Measurements from ENCODE around the gene SIM2.
"Not testable (repeated sequence)": the region's sequence is repeated elsewhere in the genome, so short reads cannot be mapped to it uniquely, and the experiment has no call there.

SIM2 gene, protein sequence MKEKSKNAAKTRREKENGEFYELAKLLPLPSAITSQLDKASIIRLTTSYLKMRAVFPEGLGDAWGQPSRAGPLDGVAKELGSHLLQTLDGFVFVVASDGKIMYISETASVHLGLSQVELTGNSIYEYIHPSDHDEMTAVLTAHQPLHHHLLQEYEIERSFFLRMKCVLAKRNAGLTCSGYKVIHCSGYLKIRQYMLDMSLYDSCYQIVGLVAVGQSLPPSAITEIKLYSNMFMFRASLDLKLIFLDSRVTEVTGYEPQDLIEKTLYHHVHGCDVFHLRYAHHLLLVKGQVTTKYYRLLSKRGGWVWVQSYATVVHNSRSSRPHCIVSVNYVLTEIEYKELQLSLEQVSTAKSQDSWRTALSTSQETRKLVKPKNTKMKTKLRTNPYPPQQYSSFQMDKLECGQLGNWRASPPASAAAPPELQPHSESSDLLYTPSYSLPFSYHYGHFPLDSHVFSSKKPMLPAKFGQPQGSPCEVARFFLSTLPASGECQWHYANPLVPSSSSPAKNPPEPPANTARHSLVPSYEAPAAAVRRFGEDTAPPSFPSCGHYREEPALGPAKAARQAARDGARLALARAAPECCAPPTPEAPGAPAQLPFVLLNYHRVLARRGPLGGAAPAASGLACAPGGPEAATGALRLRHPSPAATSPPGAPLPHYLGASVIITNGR

DNA sequence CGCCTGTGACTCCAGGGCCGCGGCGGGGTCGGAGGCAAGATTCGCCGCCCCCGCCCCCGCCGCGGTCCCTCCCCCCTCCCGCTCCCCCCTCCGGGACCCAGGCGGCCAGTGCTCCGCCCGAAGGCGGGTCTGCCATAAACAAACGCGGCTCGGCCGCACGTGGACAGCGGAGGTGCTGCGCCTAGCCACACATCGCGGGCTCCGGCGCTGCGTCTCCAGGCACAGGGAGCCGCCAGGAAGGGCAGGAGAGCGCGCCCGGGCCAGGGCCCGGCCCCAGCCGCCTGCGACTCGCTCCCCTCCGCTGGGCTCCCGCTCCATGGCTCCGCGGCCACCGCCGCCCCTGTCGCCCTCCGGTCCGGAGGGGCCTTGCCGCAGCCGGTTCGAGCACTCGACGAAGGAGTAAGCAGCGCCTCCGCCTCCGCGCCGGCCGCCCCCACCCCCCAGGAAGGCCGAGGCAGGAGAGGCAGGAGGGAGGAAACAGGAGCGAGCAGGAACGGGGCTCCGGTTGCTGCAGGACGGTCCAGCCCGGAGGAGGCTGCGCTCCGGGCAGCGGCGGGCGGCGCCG is at the start of gene SIM2:
Gene SIM2, plus strand, starts transcription at position 135 of the 565 bp plus-strand sequence. CDS start 632 bp downstream, outside the sequence.
- no peak for DNase-seq

DNA sequence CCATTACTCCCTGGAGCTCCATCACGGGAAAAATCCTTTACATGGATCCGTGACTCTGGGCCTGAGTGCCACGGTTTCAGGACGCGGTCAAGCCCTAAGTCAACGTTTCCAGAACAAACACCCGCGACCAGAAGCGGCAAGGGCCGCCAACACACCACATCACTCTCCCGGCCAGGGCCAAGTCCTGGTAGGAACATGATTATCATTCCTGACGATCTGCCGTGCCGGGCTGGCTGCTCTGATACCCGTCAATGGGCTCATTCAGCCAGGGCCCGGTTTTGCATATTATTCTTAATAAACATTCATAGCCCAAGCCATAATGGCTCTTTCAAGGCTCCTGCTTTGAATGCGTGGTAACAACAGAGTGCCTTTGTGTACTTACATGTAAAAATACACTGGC is 44.6 kb upstream of the SIM2 start:
- no peak for DNase-seq

DNA sequence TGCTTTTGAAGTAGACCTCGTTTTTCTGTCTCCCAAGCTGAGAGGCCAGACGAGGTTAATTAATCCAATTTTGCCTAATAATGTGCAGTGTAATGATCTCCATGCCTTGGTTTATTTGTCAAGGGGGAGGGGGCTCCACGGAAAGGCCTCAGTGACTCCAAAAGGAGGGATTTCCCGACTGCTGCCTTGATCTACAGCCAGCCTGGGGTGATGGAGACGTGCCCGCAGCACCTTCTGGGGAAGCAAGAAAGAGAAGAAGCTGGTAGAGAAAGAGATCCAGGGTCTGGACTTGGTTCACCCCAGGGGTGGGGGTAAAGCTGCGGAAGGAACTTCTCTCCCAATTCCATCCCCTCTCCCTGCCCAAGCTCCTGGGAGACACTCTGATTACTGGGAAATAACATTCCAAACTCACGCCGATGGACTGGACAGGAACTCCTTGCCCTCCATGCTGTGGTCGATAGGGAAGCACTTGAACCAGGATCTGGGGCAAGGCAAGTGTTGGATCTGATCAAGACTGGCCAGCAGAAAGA is 44.1 kb upstream of the SIM2 start:
- no peak for DNase-seq

DNA sequence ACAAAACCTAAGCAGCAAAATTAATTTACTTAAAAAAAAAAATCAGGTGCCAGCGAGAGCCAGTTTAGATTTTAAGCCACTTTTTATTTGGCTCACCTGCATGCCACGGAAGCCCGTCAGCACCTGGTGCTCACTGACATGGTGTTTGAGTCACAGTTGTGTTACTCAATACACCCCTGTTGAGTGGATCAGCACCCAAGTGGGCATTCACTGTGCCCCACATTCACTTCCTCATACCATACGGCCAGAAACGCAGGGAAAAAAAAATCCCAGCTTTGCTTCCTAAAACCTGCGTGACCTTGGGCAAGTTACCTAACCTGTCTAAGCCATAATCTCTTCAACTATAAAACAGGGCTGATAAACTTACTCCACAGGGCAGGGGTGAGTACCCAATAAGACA is 42.8 kb upstream of the SIM2 start:
- DNase-seq: no peak

DNA sequence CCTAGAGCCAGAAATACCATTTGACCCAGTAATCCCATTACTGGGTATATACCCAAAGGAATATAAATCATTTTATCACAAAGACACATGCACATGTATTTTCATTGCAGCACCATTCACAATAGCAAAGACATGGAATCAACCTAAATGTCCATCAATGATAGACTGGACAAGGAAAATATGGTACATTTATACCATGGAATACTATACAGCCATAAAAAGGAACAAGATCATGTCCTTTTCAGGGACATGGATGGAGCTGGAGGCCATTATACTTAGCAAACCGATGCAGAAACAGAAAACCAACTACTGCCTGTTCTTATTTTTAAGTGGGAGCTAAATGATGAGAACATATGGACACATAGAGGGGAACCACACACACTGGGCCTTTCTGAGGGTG is 41.6 kb upstream of the SIM2 start:
- not testable (repeated sequence) for DNase-seq

DNA sequence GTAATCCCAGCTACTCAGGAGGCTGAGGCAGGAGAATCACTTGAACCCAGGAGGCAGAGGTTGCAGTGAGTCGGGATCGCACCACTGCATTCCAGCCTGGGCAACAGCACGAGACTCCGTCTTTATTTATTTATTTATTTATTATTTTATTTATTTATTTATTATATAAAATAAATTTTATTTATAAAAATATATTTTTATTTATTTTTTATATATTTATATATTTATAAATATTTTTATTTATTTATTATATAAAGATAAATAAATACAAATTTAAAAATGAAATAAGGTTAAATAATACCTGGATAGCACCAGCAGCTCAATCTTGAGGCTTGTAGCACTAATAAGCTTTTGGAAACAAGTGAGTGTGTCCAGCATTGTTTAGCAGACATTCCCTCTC is 40.9 kb upstream of the SIM2 start:
- DNase-seq: no peak

DNA sequence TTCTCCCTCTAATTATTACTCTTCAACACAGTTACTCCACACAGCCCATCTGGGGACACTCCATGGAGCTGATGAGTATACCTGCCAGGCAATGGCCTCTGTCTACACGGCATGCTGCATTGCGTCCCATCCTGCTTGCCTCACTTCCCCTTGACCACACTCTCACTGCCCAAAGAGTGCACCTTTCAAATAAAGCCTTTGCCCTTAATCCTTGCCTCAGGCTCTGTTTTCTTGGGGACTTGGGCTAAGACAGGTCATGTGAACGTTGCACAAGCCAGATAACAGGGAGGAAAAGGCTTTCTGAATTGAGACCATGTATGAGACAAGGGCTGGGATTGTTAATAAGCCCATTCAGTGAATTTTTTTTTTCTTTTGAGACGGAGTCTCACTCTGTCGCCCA is 40.0 kb upstream of the SIM2 start:
- DNase-seq: no peak

DNA sequence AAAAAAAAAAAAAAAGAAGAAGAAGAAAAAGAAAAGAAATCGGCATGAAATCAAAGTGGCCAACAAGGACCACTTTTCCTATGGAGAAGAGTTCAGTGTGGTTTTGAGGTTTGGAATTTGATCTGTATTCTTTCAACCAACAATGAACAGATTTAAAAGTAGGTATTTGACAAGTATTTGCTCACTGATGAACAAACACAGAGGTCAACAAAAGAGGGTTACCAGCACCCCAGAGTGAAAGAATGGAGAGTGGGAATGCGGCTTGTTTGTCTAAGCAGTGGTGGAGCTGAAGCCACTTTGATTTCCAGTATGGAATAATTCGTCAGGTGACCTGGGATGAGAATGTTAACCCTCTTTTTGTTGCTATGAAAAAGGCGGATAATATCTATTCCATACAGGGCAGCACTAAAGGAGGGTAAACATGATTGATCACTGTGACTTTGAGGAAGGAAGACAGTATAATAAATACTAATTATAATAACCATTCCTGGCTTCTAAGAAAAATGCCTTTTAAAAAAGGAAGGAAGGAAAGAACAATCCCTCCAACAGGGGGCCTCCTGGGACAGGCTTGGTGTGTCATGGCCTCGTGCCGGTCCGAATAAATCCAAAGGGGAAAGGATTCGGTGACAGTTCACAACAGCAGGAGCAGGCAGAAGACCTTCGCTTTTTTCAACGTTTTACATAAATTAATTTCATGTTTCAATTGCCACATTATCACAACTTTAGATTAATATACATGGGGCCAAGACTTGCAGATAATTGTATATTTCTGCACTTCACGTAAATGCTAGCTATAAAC is 37.2 kb upstream of the SIM2 start:
- DNase-seq: no peak

DNA sequence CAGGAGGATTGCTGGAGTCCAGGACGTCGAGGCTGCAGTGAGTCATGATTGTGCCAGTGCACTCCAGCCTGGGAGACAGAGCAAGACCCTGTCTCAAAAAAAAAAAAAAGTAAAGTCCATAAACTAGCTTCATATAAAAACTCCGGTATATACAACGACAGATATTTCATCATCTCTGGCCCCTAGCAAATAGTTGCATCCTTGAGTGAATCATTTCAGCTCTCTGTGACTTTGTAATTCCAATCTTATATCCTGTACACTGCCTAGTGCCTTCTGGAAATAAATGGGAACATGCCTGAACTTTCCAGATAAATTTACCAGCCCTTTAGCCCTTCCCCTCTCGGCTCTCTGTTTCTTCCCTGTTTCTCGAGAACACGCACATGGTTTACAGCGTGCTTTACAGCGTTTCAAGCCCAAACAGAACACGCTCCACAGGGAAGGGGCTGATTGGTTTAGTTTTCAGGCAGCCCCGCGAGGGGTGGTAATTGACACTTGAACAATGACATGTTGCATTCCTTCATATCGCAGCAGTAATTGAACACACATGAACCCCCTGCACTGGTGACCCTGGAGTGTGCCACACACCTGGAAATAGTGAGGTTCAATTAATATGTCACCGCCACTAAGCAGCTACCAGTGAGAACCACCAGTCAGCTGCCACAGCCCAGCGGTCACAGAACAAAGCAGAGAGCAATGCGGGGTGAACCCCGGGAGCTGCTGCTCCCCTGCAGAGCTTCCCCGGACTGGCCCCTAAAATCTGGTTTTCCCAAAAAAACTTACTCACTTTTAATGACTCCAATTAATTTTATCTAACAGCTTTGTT is 35.7 kb upstream of the SIM2 start:
- DNase-seq: no peak

DNA sequence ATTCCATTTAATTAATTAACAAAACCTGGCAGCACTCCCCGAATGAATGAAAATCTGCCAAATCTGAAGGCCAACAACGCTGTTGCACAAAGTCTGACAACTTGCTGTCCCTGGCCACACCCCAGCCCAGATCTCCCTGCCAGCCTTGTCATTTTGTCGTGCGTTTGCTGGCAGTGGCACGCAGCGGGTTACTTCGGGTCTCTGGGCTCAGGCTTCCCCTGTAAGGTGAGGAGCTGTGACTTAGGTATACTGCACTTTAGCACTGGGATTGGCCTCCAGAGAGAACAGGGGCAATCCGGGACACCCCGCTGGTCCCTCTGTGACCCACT is 34.3 kb upstream of the SIM2 start:
- DNase-seq: no peak

DNA sequence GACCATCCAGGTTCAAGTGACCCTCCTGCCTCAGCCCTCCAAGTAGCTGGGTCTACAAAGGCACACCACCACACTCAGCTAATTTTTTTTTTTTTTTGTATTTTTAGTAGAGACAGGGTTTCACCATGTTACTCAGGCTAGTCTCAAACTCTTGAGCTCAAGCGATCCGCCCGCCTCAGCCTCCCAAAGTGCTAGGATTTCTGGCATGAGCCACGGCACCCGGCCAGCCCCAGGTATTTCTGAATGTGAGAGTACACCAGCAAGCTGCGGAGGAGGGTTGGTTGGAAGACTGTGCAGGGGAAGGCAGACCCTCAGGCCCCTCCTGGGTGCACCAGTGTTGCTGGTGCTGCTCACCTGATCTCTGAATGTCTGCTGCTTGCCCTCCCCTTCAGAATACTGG is 33.1 kb upstream of the SIM2 start:
- DNase-seq: no peak

DNA sequence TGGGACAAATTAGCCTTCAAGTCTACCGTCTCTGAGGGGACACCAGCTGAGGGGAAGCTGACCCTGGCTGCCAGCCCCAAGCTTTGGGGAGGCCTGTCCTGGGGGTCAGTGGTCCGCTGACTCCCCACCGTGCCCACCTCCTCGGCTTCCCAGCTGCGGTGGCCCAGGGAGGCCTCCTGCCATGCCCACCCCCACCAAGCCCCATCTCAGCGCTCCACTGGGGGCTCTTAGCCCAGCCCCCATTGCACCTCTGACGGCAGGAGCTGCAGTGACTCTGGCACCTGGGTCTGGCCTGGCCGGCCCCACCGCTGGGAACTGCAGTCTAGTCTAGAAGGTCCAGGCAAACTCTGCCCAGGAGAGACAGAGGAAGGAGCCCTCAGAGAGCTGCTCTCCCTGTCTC is 30.2 kb upstream of the SIM2 start:
- DNase-seq: no peak

DNA sequence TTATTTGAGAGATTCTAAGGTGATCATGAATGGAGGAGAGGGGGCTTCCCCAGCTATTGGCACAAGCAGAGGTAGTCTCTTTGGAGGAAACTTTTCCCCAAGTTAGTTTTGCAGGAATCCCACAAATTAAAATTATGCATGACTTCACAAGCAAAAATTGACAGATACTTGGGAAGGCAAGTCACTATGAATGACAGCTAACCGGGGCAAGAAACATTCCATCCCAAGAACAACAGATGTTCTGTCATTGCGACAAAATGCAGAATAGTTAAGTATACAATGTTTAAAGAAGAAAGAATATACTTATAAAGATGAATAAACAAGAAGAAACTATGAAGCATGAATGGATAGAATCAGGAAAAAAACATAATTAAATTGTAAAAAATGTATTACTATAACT is 27.1 kb upstream of the SIM2 start:
- no peak for DNase-seq

DNA sequence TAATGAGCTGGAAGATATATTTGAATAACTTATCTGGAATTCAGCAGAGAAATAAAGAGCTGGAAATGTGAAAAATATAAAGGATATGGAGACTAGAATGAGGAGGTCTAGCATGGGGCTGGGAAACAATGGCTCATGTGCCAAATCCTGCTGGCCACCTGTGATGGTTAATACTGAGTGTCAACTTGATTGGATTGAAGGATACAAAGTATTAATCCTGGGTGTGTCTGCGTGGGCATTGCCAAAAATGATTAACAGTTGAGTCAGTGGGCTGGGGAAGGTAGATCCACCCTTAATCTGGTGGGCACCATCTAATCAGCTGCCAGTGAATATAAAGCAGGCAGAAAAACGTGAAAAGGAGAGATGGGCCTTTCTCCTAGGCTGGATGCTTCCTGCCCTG is 26.6 kb upstream of the SIM2 start:
- not testable (repeated sequence) for DNase-seq

DNA sequence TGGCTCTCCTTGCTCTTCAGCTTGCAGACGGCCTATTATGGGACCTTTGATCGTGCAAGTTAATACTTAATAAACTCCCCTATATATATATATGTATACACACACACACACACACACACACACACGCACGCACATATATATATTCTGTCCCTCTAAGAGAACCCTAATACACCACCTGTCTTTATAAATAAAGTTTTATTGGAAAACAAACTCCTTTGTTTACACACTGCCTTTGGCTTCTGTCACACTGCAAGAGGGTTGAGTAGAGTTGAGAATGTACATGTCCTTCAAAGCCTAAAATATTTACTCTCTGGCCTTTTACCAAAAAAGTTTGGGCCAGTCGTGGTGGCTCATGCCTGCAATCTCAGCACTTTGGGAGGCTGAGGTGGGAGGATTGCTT is 26.2 kb upstream of the SIM2 start:
- DNase-seq: no peak

DNA sequence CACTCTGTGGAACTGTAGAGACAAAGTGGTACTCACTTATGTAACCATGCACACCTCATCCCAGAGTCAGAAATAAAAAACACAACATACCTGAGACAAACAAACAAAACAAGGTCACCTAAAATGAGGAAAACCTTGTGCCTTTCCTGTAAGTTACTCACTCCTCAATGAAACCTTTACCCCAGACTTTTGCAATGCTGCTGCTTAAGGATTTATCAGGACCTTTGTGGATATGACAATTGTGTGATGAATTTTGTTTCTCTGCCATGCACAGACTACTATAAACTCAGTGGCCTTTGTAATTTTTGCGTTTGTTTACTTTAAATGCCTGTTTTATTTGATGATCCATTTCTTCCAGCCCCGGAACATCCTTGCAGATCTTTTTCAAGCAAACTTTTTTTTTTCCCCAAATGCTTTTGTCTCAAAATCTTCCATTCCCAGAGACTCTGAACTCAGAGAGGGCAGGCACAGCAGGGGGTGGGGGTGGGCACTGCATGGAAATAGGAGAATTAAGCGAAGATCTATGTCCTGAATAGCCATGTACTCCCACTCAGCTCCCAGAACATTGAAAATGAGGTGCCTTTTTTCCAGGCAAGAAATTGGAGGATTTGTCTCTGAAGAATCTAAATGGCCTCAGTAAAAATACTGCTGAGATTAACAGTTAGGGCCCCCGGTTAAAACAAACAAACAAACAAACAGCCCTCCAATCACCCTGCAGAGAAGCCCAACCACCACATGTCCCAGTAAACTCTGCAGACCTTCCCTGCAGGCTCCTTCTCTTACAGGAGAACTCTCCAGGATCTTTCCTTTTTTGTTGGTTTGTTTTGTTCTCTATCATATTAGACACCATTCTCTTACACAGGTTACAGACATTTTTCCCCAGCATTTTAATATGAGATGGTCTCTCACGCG is 22.6 kb upstream of the SIM2 start:
- DNase-seq: no peak

DNA sequence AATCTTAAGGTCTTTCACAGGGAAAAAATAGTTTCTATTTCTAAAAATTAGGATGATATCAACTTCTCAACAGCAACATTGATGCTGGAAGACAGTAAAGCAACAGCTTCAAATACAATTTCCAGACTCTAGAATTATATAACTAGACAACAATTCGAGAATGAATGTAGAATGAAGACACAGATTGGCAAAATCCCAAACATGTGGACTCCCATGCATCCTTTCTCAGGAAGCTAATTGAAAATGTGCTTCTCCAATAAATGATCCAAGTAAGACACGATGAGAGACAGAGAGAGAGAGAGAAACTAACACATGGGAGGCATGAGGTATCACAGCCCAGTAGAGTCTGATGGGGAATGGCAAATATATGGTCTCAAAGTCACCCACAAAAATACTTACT is 21.5 kb upstream of the SIM2 start:
- no peak for DNase-seq

DNA sequence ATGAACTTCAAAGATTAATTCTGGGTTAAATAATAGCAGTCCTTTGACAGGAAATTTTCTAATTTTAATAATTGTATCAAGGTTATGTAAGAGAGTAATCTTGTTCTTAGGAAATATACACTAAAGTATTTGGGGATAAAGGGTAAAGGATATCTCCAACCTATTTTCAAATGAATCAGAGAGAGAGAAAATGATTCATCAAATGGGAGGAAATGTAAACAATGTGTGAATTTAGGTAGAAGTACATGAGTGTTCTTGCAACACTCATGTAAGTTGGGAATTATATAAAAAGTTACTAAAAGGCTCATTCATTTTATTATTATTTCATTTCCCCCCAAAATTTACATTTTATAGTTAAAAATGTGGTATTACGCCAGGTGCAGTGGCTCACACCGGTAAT is 20.4 kb upstream of the SIM2 start:
- no peak for DNase-seq

DNA sequence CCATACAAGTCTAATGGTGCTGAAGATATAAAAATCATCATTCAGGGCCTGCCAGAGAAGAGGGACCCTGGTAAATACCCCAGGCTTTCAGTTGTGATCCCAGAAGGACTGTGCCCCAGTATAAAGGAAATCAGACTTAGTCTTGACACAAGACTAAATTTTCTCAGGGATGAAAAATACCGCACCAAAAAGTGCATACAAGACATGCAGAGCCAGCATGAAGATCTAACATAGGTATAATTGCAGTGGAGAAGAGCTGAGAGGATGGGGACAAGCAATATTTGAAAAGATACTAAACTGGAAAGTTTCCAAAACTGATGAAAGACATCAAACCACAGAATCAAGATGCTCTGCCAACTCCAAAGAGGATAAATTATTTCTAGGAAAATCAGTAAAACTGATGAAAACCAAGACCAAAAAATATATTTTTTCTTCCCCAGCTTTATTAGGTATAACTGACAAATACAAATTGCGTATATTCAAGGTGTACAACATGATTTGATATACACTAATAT is 17.7 kb upstream of the SIM2 start:
- DNase-seq: no peak

DNA sequence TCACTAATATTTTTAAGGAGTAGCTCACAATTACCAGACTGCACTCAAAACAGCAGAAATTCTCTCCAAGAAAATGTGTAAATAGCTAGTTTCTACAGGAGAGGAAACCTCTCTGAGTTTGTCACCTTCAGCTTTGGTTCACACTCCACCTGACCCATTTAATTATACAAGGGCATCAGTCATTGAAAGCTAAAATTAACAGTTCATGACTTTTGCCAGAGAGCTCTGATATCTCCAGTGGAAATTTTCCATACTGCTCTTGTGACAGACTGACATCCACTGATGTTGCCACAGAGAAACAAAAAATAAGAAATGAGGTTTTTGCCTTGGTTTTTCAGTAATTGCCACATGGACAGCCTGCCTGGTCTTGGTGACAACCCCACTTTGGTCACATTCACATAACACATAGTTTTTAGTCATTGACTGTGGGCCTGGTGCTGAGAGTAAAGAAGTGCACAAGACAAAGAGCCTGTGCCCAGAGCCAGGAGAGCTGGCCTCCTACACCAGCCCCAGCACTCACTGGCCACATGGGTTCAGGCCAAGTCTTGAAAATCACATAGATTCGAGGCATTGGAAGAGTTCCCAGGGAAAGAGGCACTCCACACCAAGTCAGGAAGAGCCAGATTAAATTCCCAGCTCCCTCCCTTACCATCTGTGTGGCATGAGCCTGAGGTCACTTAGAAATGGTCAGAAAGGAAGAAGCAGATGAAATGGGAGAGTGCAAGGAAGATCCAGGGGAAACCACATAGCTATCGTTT is 13.8 kb upstream of the SIM2 start:
- no peak for DNase-seq

All from CD4-positive, alpha-beta T cell treated with Interferon gamma for 1 hour (primary cell).